ENCODE measurements around the gene CCDC117.

GRCh38 chr22:28817919-28818859 lies 45.7 kb downstream of the CCDC117 start:
- TF ChIP-seq POLR2AphosphoS5 (IDR thresholded peaks at IDR 0.05; ENCODE audit: low read depth, low read length) (no peak), CTCF (IDR thresholded peaks at IDR 0.05) (no peak), TCF7L2 (IDR thresholded peaks at IDR 0.05; ENCODE audit: low read depth, low read length) (no peak), REST (IDR thresholded peaks at IDR 0.05; ENCODE audit: insufficient read depth in 1 of 2, low read depth in 2 of 2, low read length in 1 of 2) (no peak)

Data from Panc1 (cell line).